PC-3 (cell line): ENCODE data around the gene ARAP3. TPM values are rescaled to one million over a fixed set of nuclear protein-coding genes. Genes with fewer than 3 reads are reported as not detected.

ENCODE experiments used
- ATAC-seq: fragments of 200-7000 bp; cut with Tn5 transposase; 2 replicates; pipeline ENCODE4 v1.9.1; 2020; ENCODE audit warnings: mild to moderate bottlenecking, moderate library complexity
- BruUV-seq: library from RNA; stranded (reverse); fragments of 400-500 nt; replicated peaks from 2 replicates; lab custom pipeline; 2021; lab: Mats Ljungman, UMichigan
- CTCF ChIA-PET: fragments of 300-600 bp; sonication (Branson Sonifier 250); formaldehyde crosslinking; loops from one replicate; lab custom pipeline; 2022; ENCODE audit warnings: antibody characterized with exemption; lab: Charles Lee
- POLR2A ChIA-PET: fragments of 300-600 bp; sonication (Branson Sonifier 250); formaldehyde crosslinking; loops from one replicate; lab custom pipeline; 2022; ENCODE audit warnings: antibody characterized with exemption; ENCODE audit not compliant: unreplicated experiment; lab: Charles Lee
- DNase-seq: peaks from one replicate; pipeline ENCODE4 v3.0.0-alpha.2; 2015
- H2AFZ ChIP-seq: fragments of 300-600 bp; sonication (generic); 2 replicates; pipeline ENCODE4 v1.6.0; 2016; ENCODE audit warnings: antibody characterized with exemption, low read length
- H3F3A ChIP-seq: fragments of 300-600 bp; sonication (generic); one replicate; pipeline ENCODE4 v1.6.0; 2017; ENCODE audit warnings: antibody characterized with exemption, low read length, control low read depth, mild to moderate bottlenecking; ENCODE audit not compliant: unreplicated experiment
- H3K27ac ChIP-seq: fragments of 300-600 bp; sonication (generic); 2 replicates; pipeline ENCODE4 v1.5.1; 2016; ENCODE audit warnings: mild to moderate bottlenecking, low read length
- H3K27me3 ChIP-seq: fragments of 300-600 bp; sonication (generic); 2 replicates; pipeline ENCODE4 v1.6.1; 2016; ENCODE audit warnings: low read length, mixed read lengths
- H3K36me3 ChIP-seq: fragments of 300-600 bp; sonication (generic); 2 replicates; pipeline ENCODE4 v1.6.1; 2016; ENCODE audit warnings: low read depth, mixed run types, low read length, mixed read lengths
- H3K4me1 ChIP-seq: fragments of 300-600 bp; sonication (generic); 2 replicates; pipeline ENCODE4 v1.5.1; 2016; ENCODE audit warnings: low read length; ENCODE audit not compliant: insufficient read depth
- H3K4me2 ChIP-seq: fragments of 300-600 bp; sonication (generic); 2 replicates; pipeline ENCODE4 v1.6.0; 2016; ENCODE audit warnings: low read length
- H3K4me3 ChIP-seq: fragments of 300-600 bp; sonication (generic); 2 replicates; pipeline ENCODE4 v1.5.1; 2016; ENCODE audit warnings: mild to moderate bottlenecking, low read length, mixed read lengths
- H3K79me2 ChIP-seq: fragments of 300-600 bp; sonication (generic); 2 replicates; pipeline ENCODE4 v1.6.1; 2017; ENCODE audit warnings: low read length, mixed read lengths
- H3K9ac ChIP-seq: fragments of 300-600 bp; sonication (generic); 2 replicates; pipeline ENCODE4 v1.6.0; 2016; ENCODE audit warnings: mild to moderate bottlenecking, low read length
- H3K9me2 ChIP-seq: fragments of 300-600 bp; sonication (generic); replicated peaks from 2 replicates; pipeline ENCODE4 v1.6.1; 2016; ENCODE audit warnings: mixed run types, low read length, mixed read lengths
- H3K9me3 ChIP-seq: fragments of 300-600 bp; sonication (generic); 2 replicates; pipeline ENCODE4 v1.6.1; 2016; ENCODE audit warnings: low read length, mixed read lengths
- H4K20me1 ChIP-seq: fragments of 300-600 bp; sonication (generic); 2 replicates; pipeline ENCODE4 v1.6.1; 2016; ENCODE audit warnings: low read length, mixed read lengths
- EZH2 ChIP-seq: fragments of 300-600 bp; sonication (generic); IDR thresholded peaks from one replicate; pipeline ENCODE4 v1.6.1; 2017; ENCODE audit warnings: antibody characterized with exemption, mild to moderate bottlenecking, low read length; ENCODE audit not compliant: unreplicated experiment
- EZH2phosphoT487 ChIP-seq: fragments of 300-600 bp; sonication (generic); IDR thresholded peaks from 2 replicates; pipeline ENCODE4 v1.6.1; 2018; ENCODE audit warnings: mild to moderate bottlenecking, antibody characterized with exemption, low read length, borderline replicate concordance
- intact Hi-C: fragments of 100-400 bp; cut with micrococcal nuclease; formaldehyde crosslinking; loops from 2 replicates; pipeline ENCODE4 v1.9.0; 2023
- total RNA-seq: library from RNA; depleted of rRNA; stranded (reverse); fragments of >200 nt; gene quantifications from 2 replicates; pipeline ENCODE4 v1.2.3, GENCODE V29; 2014
- TF ChIP-seq, protein P1 (sequence below): fragments of 300-600 bp; sonication (generic); conservative IDR thresholded peaks from 2 replicates; pipeline ENCODE4 v1.5.1; 2017; ENCODE audit warnings: antibody characterized with exemption, low read depth, mild to moderate bottlenecking, low read length

ARAP3 gene
- total RNA-seq, 1 experiment from 2014 or later, result 7.1 TPM

DNA sequence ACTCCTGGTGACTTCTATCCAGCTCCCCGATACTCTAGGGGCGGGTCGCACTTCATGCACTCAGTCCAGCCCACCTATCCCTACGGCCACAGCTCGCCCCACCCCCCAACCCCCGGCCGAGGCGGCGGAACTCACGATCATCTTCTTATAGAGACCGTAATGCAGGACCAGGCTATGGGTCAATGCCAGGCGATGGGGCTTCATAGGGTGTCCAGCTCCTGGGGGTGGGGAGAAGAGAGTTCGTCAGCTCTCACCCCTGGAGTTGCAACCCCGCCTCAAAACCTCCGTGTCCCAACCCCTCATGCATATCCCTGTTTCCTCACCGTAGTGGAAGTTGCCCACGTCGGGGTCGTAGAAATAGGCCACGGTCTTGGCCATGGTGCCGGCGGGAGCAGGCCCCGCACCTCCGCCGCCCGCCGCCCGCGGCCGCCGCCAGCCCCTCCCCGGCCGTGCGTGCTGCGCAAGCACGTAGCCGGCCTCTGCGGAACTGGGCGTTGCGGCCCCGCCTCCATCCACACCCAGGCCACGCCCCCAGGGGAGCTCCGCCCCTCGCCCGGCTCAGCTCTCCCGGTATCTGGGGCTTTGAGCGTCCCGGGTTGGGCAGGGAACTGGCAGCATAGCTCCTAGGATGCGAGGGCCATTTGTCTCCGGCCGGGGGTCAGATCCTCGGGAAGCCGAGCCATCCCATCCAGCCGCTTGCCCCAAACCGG is 45.5 kb downstream of the ARAP3 start, which contains the start of the genes HDAC3 and RELL2:
HDAC3 (minus strand) TSS at position 437 of the 710 bp plus-strand sequence; CDS start at position 378, 59 bp downstream.
RELL2 (plus strand) TSS at position 585 of the 710 bp plus-strand sequence. CDS start 1,229 bp downstream, outside the sequence.
- Histone ChIP-seq H3K79me2 (peaks cover 46% of the 10 kb centered on the region), H3K4me2 (peak within 1 kb of the TSS; percentile 94), H4K20me1 (peaks cover 10% of the 10 kb centered on the region; the same call in 1 of the 2 replicates), H3K27me3 (no peaks in the 10 kb centered on the region), H3K27ac (peak within 1 kb of the TSS; percentile 26; the same call in 1 of the 2 replicates), H2AFZ (peak within 1 kb of the TSS; percentile 96), H3K4me3 (peak within 1 kb of the TSS; percentile 98), H3K36me3 (no peaks in the 10 kb centered on the region), H3K9ac (peak within 1 kb of the TSS; percentile 93), H3K9me3 (no peaks in the 10 kb centered on the region), H3K4me1 (peaks cover 34% of the 10 kb centered on the region), H3K9me2 (no peaks in the 10 kb centered on the region), H3F3A (no peaks in the 10 kb centered on the region)
- peak; percentile 87 for ATAC-seq
- POLR2A ChIA-PET, result interaction anchor here (0.5 to 1.3 kb wide), 4 partner anchors 15 to 1375 kb away, joined by 3 to 4 read pairs (median 4); partner anchors contain the start of gene DIAPH1
- BruUV-seq, result TSS peak; percentile 48
- intact Hi-C loops, result loop anchor here (2.0 kb wide), 1 partner anchor 18 kb away; the partner anchor contains the start of gene DIAPH1
- no peak for TF ChIP-seq EZH2
- TF ChIP-seq EZH2phosphoT487, result no peak
- TF ChIP-seq, protein P1, sequence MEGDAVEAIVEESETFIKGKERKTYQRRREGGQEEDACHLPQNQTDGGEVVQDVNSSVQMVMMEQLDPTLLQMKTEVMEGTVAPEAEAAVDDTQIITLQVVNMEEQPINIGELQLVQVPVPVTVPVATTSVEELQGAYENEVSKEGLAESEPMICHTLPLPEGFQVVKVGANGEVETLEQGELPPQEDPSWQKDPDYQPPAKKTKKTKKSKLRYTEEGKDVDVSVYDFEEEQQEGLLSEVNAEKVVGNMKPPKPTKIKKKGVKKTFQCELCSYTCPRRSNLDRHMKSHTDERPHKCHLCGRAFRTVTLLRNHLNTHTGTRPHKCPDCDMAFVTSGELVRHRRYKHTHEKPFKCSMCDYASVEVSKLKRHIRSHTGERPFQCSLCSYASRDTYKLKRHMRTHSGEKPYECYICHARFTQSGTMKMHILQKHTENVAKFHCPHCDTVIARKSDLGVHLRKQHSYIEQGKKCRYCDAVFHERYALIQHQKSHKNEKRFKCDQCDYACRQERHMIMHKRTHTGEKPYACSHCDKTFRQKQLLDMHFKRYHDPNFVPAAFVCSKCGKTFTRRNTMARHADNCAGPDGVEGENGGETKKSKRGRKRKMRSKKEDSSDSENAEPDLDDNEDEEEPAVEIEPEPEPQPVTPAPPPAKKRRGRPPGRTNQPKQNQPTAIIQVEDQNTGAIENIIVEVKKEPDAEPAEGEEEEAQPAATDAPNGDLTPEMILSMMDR, result no peak
- CTCF ChIA-PET, result interaction anchor here (1.7 to 2.1 kb wide), 2 partner anchors 17 to 44 kb away, joined by 7 to 16 read pairs; partner anchors contain the start of gene DIAPH1
- DNase-seq, result peak; percentile 89

DNA sequence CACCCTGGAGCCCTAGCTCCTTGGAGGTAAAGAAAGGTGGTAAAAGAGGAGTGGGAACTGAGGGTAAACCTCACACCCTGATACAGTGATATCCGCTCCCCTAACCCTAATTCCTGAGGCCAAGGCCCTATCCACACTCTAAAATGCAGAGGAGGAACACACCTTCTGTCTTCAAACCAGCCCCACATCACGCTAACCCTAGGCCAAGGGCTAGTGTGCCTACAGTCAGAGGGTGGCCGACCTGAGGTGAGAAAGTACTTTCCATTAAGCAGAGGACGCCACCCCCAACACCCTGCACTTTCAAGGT is 46.0 kb downstream of the ARAP3 start:
- Histone ChIP-seq H3K9me3 (no peaks in the 10 kb centered on the region), H2AFZ (peak overlapping the region; percentile 96), H3K36me3 (no peaks in the 10 kb centered on the region), H3K4me2 (peak overlapping the region; percentile 94), H3K79me2 (peaks cover 50% of the 10 kb centered on the region), H4K20me1 (peaks cover 6% of the 10 kb centered on the region; the same call in 1 of the 2 replicates), H3F3A (no peaks in the 10 kb centered on the region), H3K4me1 (peaks cover 29% of the 10 kb centered on the region), H3K4me3 (peak overlapping the region; percentile 98), H3K9ac (peak overlapping the region; percentile 93), H3K9me2 (no peaks in the 10 kb centered on the region), H3K27me3 (no peaks in the 10 kb centered on the region), H3K27ac (no peak overlapping the region)
- ChIA-PET POLR2A (interaction anchor here (1.3 kb wide), 1 partner anchor 17 kb away, joined by 4 read pairs; the partner anchor contains the start of gene DIAPH1), CTCF (interaction anchor here (1.7 to 2.1 kb wide), 2 partner anchors 17 to 44 kb away, joined by 7 to 16 read pairs; partner anchors contain the start of gene DIAPH1)
- peak; percentile 5 for ATAC-seq
- TF ChIP-seq EZH2phosphoT487 (no peak), EZH2 (no peak)
- TF ChIP-seq, protein P1, result no peak
- intact Hi-C loops, result loop anchor here (2.0 kb wide), 1 partner anchor 17 kb away; the partner anchor contains the start of gene DIAPH1
- BruUV-seq, result no TSS peak
- DNase-seq, result no peak
